GM13976 (cell line): ENCODE results near the gene VAT1L.
"Not testable (repeated sequence)": the region's sequence is repeated elsewhere in the genome, so short reads cannot be mapped to it uniquely, and the experiment has no call there.

Experiments used
- DNase-seq: peaks from one replicate; pipeline ENCODE4 v3.0.0; 2012; ENCODE audit warnings: low spot score
- CTCF ChIP-seq: IDR thresholded peaks from 2 replicates; pipeline ENCODE4 v1.5.1; 2012; ENCODE audit warnings: borderline replicate concordance, mild to moderate bottlenecking; ENCODE audit not compliant: insufficient read depth; ENCODE audit errors: extremely low read depth, missing control alignments, control extremely low read depth
- in situ Hi-C: fragments of 300-500 bp; cut with MboI; formaldehyde crosslinking; loops from one replicate; pipeline ENCODE4 v1.12.0; 2022; ENCODE audit warnings: low sequenced_read_pairs, mixed read lengths, inconsistent platforms; ENCODE audit not compliant: unreplicated experiment

VAT1L gene

GRCh38 chr16:77986011-77986740 is 197.8 kb downstream of the VAT1L start:
- TF ChIP-seq CTCF = no peak
- DNase-seq = no peak
- in situ Hi-C loops = no loop called here

- in situ Hi-C loops = no loop called here
- DNase-seq = no peak
- TF ChIP-seq CTCF = no peak
Observed at GRCh38 chr16:77987810-77988209, 199.4 kb downstream of the VAT1L start.

- no peak for DNase-seq
- in situ Hi-C loops = no loop called here
- no peak for TF ChIP-seq CTCF
Observed at GRCh38 chr16:77989846-77990245, 201.5 kb downstream of the VAT1L start.

GRCh38 chr16:77991701-77992100 is 203.3 kb downstream of the VAT1L start:
- no peak for TF ChIP-seq CTCF
- in situ Hi-C loops = no loop called here
- no peak for DNase-seq

- in situ Hi-C loops, DNase-seq: not testable (repeated sequence)
Observed at GRCh38 chr16:77992381-77992780, 204.0 kb downstream of the VAT1L start.

GRCh38 chr16:77993111-77993985 is 205.0 kb downstream of the VAT1L start:
- DNase-seq = no peak
- TF ChIP-seq CTCF = no peak
- in situ Hi-C loops = no loop called here

- TF ChIP-seq CTCF = no peak
- in situ Hi-C loops = no loop called here
- DNase-seq = no peak
Observed at GRCh38 chr16:77995843-77996455, 207.6 kb downstream of the VAT1L start.
